ENCODE measurements around the gene SDK1.

SDK1 gene

GRCh38 chr7:4157651-4158050, 856.6 kb downstream of the SDK1 start:
- DNase-seq (ENCODE audit: low read depth in 2 of 2), result no peak

- no peak for DNase-seq (ENCODE audit: low read depth in 2 of 2)
These were observed 857.5 kb downstream of the SDK1 start for GRCh38 chr7:4158441-4159153.

GRCh38 chr7:4159154-4159501, 858.1 kb downstream of the SDK1 start:
- DNase-seq (ENCODE audit: low read depth in 2 of 2), result no peak

GRCh38 chr7:4159761-4160554, 858.9 kb downstream of the SDK1 start:
- DNase-seq (ENCODE audit: low read depth in 2 of 2), result no peak

- no peak for DNase-seq (ENCODE audit: low read depth in 2 of 2)
These were observed 862.0 kb downstream of the SDK1 start for GRCh38 chr7:4162884-4163564.

GRCh38 chr7:4163565-4164203, 862.6 kb downstream of the SDK1 start:
- no peak for DNase-seq (ENCODE audit: low read depth in 2 of 2)

- no peak for DNase-seq (ENCODE audit: low read depth in 2 of 2)
These were observed 863.5 kb downstream of the SDK1 start for GRCh38 chr7:4164556-4164955.

GRCh38 chr7:4166340-4166739, 865.3 kb downstream of the SDK1 start:
- DNase-seq (ENCODE audit: low read depth in 2 of 2), result no peak

- DNase-seq (ENCODE audit: low read depth in 2 of 2), result no peak
These were observed 865.8 kb downstream of the SDK1 start for GRCh38 chr7:4166807-4167206.

GRCh38 chr7:4167385-4167910, 866.4 kb downstream of the SDK1 start:
- no peak for DNase-seq (ENCODE audit: low read depth in 2 of 2)

- no peak for DNase-seq (ENCODE audit: low read depth in 2 of 2)
These were observed 867.0 kb downstream of the SDK1 start for GRCh38 chr7:4168041-4168440.

- no peak for DNase-seq (ENCODE audit: low read depth in 2 of 2)
These were observed 867.5 kb downstream of the SDK1 start for GRCh38 chr7:4168541-4168940.

- DNase-seq (ENCODE audit: low read depth in 2 of 2), result no peak
These were observed 868.4 kb downstream of the SDK1 start for GRCh38 chr7:4169455-4169854.

- DNase-seq (ENCODE audit: low read depth in 2 of 2), result no peak
These were observed 870.1 kb downstream of the SDK1 start for GRCh38 chr7:4170997-4171786.

- DNase-seq (ENCODE audit: low read depth in 2 of 2), result no peak
These were observed 871.8 kb downstream of the SDK1 start for GRCh38 chr7:4172883-4173282.

- no peak for DNase-seq (ENCODE audit: low read depth in 2 of 2)
These were observed 872.6 kb downstream of the SDK1 start for GRCh38 chr7:4173615-4174014.

- DNase-seq (ENCODE audit: low read depth in 2 of 2), result no peak
These were observed 873.0 kb downstream of the SDK1 start for GRCh38 chr7:4174016-4174415.

GRCh38 chr7:4174451-4174850, 873.4 kb downstream of the SDK1 start:
- no peak for DNase-seq (ENCODE audit: low read depth in 2 of 2)

- DNase-seq (ENCODE audit: low read depth in 2 of 2), result no peak
These were observed 873.8 kb downstream of the SDK1 start for GRCh38 chr7:4174884-4175283.

GRCh38 chr7:4175346-4175973, 874.4 kb downstream of the SDK1 start:
- no peak for DNase-seq (ENCODE audit: low read depth in 2 of 2)

- DNase-seq (ENCODE audit: low read depth in 2 of 2), result no peak
These were observed 875.9 kb downstream of the SDK1 start for GRCh38 chr7:4177001-4177400.
